ACC112 (cell line): ENCODE data around the gene XYLT2.

Source experiments
- H2AFZ ChIP-seq: fragments of 200-600 bp; sonication (generic); one replicate; pipeline ENCODE4 v1.6.0; 2017; ENCODE audit warnings: antibody characterized with exemption, low read length; ENCODE audit not compliant: unreplicated experiment
- H3K27ac ChIP-seq: fragments of 200-600 bp; sonication (generic); 2 replicates; pipeline ENCODE4 v1.5.1; 2014; ENCODE audit warnings: low read depth, mild to moderate bottlenecking, antibody characterized with exemption, low read length, moderate library complexity
- H3K27me3 ChIP-seq: fragments of 200-600 bp; sonication (generic); 2 replicates; pipeline ENCODE4 v1.6.1; 2014; ENCODE audit warnings: mild to moderate bottlenecking, antibody characterized with exemption, low read length, moderate library complexity, mixed read lengths; ENCODE audit not compliant: insufficient read depth
- H3K36me3 ChIP-seq: fragments of 200-600 bp; sonication (generic); 2 replicates; pipeline ENCODE4 v1.6.1; 2016; ENCODE audit warnings: mild to moderate bottlenecking, antibody characterized with exemption, low read length, moderate library complexity, mixed read lengths; ENCODE audit not compliant: insufficient read depth
- H3K4me1 ChIP-seq: fragments of 200-600 bp; sonication (generic); one replicate; pipeline ENCODE4 v1.6.1; 2016; ENCODE audit warnings: low read length, mixed read lengths; ENCODE audit not compliant: insufficient read depth, unreplicated experiment, control insufficient read depth
- H3K4me3 ChIP-seq: fragments of 200-600 bp; sonication (generic); 2 replicates; pipeline ENCODE4 v1.5.1; 2014; ENCODE audit warnings: mild to moderate bottlenecking, low read depth, low read length
- H3K79me2 ChIP-seq: fragments of 200-600 bp; sonication (generic); one replicate; pipeline ENCODE4 v1.6.0; 2016; ENCODE audit warnings: low read length; ENCODE audit not compliant: control insufficient read depth, unreplicated experiment, insufficient read depth

XYLT2 gene

DNA sequence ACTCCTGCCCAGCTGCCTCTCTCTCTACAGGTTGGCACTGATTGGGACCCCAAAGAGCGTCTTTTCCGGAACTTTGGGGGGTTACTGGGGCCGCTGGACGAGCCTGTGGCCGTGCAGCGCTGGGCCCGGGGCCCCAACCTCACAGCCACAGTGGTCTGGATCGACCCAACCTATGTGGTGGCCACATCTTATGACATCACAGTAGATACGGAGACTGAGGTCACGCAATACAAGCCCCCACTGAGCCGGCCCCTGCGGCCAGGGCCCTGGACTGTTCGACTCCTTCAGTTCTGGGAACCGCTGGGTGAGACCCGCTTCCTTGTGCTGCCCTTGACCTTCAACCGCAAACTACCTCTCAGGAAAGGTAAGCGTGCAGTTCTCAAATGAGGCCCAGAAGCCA lies 12.3 kb downstream of the XYLT2 start:
- no peaks in the 10 kb centered on the region for H3K79me2 ChIP-seq
- H3K4me3 ChIP-seq = no peak overlapping the region
- H3K36me3 ChIP-seq = peaks cover 13% of the 10 kb centered on the region; the same call in 1 of the 2 replicates
- H3K27ac ChIP-seq = no peak overlapping the region
- H3K27me3 ChIP-seq = no peaks in the 10 kb centered on the region
- H3K4me1 ChIP-seq = peaks cover 5% of the 10 kb centered on the region
- H2AFZ ChIP-seq = no peak overlapping the region

DNA sequence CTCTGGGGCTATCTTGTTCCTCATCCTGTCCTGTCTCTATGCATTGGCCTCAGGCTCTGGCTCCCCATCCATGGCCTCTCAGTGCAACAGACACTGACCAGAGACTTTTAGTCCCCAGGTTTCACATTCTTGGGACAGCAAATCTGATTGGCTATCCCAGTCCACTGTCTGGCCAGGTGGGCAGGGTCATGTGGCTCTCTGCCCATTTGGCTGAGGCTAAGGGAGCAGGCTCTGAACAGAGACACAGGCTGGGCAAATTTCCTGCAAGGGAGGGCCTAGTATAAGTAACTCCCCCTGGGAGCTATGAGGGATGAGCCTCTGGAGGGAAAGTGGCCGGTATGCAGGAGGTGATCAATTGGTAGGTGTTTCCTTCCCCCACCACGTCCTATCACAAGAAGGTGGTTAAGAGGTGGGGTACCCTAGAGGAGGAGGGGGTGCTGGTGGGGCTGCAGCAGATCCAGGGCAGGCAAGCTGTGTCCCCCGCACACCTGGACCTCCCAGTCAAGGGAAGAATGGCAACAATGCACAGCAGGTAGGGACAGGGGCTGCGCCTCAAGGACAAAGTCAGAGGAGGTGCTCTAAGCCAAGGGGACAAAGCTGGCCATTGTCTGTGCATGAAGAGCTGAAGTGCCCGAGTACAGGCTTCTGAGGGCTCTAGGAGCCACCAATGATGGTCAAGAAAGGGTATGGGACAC lies 13.2 kb downstream of the XYLT2 start:
- no peak overlapping the region for H3K27ac ChIP-seq
- no peak overlapping the region for H2AFZ ChIP-seq
- peaks cover 13% of the 10 kb centered on the region; the same call in 1 of the 2 replicates for H3K36me3 ChIP-seq
- H3K27me3 ChIP-seq = no peaks in the 10 kb centered on the region
- H3K4me3 ChIP-seq = no peak overlapping the region
- peaks cover 5% of the 10 kb centered on the region for H3K4me1 ChIP-seq
- H3K79me2 ChIP-seq = no peaks in the 10 kb centered on the region

DNA sequence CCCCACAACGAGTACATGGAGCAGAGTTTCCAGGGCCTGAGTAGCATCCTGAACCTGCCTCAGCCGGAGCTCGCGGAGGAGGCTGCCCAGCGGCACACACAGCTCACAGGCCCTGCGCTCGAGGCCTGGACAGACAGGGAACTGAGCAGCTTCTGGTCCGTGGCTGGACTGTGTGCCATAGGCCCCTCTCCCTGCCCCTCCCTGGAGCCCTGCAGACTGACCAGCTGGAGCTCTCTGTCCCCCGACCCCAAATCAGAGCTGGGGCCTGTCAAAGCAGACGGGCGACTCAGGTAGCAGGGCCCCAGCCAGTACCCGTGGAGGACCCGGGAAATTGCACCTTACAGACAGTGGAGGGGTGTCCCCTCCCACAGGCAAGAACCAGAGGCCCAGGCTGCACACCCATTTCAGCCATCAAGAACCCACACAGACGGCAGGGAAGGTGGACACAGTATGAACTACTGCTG lies 14.1 kb downstream of the XYLT2 start:
- H3K27ac ChIP-seq = no peak overlapping the region
- no peak overlapping the region for H2AFZ ChIP-seq
- H3K79me2 ChIP-seq = no peaks in the 10 kb centered on the region
- peaks cover 13% of the 10 kb centered on the region; the same call in 1 of the 2 replicates for H3K36me3 ChIP-seq
- H3K4me1 ChIP-seq = peaks cover 5% of the 10 kb centered on the region
- H3K27me3 ChIP-seq = no peaks in the 10 kb centered on the region
- H3K4me3 ChIP-seq = no peak overlapping the region

DNA sequence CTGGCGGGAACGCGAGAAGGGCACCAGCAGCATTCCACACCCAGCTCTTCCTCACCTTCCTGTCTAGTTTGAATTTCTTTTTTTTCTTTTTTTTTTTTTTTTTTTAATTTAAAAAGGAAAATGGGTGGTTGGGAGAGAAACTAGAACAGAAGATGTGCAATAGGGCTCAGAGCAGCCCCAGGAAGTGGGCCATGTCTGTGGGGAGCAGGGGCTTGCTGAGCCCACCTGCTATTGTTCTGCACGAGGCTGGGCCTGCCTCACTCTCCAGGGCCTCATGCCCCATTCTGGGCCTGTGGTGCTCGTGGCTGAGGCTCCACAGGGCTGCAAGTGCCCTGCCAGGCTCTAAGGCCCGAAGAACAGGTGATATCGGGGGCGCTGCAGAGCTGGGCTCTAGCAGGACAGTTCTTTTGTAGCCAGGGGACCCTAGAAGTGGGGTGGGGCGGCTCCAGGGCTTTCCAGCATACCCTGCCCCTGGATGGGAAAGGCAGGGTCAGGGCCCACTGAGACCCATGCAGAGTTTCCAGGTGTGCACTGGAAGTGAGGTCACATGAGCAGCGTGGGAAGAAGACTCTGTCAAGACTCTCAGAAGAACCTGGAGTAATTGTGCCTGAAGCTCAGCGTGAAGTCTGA lies 14.7 kb downstream of the XYLT2 start:
- Histone ChIP-seq H3K79me2 (no peaks in the 10 kb centered on the region), H2AFZ (no peak overlapping the region), H3K36me3 (peaks cover 11% of the 10 kb centered on the region; the same call in 1 of the 2 replicates), H3K27ac (no peak overlapping the region), H3K4me3 (no peak overlapping the region), H3K27me3 (no peaks in the 10 kb centered on the region), H3K4me1 (peaks cover 5% of the 10 kb centered on the region)

DNA sequence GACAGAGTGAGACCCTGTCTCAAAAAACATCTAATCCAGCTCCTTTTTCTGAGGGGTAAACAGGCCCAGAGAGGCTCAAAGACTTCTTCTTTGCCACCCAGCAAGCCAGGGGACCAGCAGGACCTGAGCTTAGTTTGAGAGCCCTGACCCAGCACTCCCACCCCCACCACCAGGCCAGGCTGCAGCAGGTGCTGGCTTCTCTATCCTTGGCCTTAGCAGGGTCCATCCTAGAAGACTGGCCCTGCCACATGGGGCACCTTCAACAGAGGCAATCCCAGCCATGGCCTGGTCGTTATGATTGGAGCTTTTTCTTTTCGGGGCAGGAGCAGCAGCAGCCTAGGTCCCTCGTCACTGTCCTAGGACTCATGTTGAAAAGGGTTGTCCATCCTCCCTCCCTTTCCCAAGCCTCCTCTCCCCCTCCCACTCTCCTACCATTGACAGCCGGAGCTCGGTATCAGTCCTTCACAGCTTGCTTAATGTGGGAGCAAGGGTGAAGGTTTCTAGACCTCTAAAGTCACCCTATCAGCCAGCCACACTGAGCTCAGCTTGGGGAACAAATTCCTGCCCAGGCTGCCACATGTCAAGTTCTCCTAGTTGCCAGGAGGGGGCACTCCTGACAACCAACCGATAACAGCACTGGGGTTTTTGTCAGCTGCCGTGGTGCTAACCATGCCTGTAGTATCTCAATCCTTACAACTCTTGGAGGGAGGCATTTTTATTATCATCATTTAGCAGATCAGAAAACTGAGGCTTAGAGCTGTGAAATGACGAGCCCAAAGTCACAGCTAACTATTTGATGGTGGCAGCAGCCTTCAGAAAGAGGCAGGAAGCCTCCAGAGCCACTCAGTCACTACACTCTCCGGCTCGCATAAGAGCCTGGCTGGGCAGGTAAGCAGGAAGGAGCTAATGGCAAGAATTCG lies 15.9 kb downstream of the XYLT2 start:
- H2AFZ ChIP-seq = no peak overlapping the region
- H3K27ac ChIP-seq = no peak overlapping the region; the same call in 1 of the 2 replicates
- no peaks in the 10 kb centered on the region for H3K79me2 ChIP-seq
- peaks cover 7% of the 10 kb centered on the region; the same call in 1 of the 2 replicates for H3K36me3 ChIP-seq
- no peak overlapping the region for H3K4me3 ChIP-seq
- H3K27me3 ChIP-seq = no peaks in the 10 kb centered on the region
- peaks cover 5% of the 10 kb centered on the region for H3K4me1 ChIP-seq

DNA sequence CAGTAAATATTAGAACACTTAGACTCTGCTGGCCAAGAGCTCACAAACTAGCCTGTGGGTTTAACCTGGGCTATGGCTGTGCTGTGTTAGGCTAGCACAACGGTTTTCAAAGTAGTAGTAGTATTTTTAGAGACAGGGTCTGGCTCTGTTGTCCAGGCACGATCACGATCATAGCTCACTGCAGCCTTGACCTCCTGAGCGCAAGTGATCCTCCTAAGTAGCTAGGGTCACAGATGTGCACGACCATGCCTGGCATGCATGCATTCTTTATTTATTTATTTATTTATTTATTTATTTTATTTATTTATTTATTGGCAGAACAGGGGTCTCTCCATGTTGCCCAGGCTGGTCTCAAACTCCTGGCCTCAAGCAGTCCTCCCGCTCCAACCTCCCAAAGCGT lies 16.7 kb downstream of the XYLT2 start:
- Histone ChIP-seq H3K79me2 (no peaks in the 10 kb centered on the region), H3K27ac (no peak overlapping the region; the same call in 1 of the 2 replicates), H2AFZ (no peak overlapping the region), H3K27me3 (no peaks in the 10 kb centered on the region), H3K4me3 (no peak overlapping the region), H3K36me3 (peaks cover 7% of the 10 kb centered on the region; the same call in 1 of the 2 replicates), H3K4me1 (peaks cover 5% of the 10 kb centered on the region)

DNA sequence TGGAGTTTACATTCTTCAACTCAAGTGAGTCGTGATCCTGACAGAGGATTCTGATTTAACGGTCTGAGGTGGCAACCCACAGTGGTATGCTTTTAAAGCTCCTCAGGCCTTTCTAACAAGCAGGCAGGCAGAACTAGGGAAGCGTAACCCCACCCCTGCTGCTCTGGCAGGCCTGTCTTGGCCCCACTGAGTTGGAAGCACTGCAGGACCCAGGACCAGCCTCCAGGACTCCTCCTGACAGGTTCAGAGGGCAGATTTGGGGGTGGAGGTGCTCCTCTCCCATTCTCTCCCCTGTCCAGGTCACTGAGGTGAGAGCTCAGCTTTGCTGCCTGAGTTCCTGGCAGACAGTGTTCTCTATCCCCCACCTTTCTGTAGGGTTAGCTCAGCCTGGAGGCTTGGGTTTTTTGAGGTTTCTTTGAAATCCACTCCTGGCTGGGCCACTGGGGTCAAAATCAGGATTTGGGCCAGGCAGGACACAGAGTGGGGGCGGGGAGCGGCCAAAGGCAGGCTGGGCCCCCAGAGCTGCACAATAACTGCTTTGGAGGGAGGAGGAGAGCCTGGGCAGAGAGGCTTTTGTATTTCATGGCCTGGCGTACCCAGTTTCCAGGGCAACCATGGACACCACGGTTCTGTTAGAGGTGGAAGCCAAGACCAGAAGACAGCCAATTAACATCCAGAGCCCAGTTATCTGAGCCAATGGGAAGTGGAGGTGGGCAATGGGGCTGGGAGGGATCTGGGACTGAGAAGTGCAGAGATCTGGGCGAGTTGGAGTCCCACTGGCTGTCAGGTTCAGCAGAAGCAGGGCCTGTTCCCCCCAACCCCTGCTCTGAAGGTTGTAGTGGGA lies 17.5 kb downstream of the XYLT2 start:
- Histone ChIP-seq H3K36me3 (peaks cover 3% of the 10 kb centered on the region; the same call in 1 of the 2 replicates), H3K79me2 (no peaks in the 10 kb centered on the region), H2AFZ (no peak overlapping the region), H3K4me1 (peaks cover 5% of the 10 kb centered on the region), H3K27me3 (no peaks in the 10 kb centered on the region), H3K27ac (no peak overlapping the region), H3K4me3 (no peak overlapping the region)

DNA sequence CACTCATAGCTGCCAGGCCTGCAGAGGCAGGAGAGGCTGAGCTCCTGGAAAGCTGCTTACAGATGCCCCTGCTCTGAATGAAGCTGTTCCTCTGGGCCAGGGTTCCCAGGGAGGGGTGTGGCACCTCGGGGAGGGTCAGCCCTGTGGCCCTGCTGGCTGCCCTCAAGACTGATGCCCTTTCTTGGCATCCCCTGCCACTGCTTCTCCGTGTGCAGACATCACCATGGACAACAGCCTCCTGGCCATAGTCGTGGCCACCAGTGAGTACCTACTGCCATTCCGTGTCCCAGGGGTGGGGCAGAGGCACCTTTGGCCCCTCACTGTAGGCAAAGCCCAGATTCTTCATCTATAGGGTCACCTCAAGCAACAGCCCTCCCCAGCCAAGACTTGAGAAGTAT lies 18.1 kb downstream of the XYLT2 start:
- H3K27me3 ChIP-seq = no peaks in the 10 kb centered on the region
- peaks cover 5% of the 10 kb centered on the region for H3K4me1 ChIP-seq

DNA sequence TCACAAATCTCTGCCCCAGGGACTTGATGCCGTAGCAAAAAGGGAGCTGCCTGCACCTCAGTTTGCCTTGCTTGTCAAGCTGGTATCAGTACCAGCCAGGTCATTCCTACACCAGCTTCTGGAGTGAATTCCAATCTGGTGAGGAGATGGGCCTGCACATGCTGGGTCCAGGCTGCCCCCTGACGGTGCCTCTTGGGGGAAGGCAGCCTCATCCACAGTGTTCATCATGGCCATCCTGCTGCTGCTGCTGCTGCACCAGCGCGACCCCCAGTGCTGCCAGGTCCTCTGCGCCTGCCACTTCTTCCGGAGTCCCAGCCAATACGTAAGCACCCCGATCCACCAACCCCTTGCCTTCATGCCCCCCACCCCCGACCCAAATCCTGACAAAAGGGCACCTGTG lies 18.8 kb downstream of the XYLT2 start:
- peaks cover 5% of the 10 kb centered on the region for H3K4me1 ChIP-seq
- H3K4me3 ChIP-seq = no peak overlapping the region
- H3K79me2 ChIP-seq = no peaks in the 10 kb centered on the region
- no peaks in the 10 kb centered on the region for H3K27me3 ChIP-seq
- H3K27ac ChIP-seq = no peak overlapping the region
- peaks cover 12% of the 10 kb centered on the region for H3K36me3 ChIP-seq
- no peak overlapping the region for H2AFZ ChIP-seq

More for the DNA sequence above, 18.1 kb downstream of the XYLT2 start:
- H3K27ac ChIP-seq = no peak overlapping the region
- peaks cover 7% of the 10 kb centered on the region for H3K36me3 ChIP-seq
- H2AFZ ChIP-seq = no peak overlapping the region
- H3K4me3 ChIP-seq = no peak overlapping the region
- H3K79me2 ChIP-seq = no peaks in the 10 kb centered on the region

DNA sequence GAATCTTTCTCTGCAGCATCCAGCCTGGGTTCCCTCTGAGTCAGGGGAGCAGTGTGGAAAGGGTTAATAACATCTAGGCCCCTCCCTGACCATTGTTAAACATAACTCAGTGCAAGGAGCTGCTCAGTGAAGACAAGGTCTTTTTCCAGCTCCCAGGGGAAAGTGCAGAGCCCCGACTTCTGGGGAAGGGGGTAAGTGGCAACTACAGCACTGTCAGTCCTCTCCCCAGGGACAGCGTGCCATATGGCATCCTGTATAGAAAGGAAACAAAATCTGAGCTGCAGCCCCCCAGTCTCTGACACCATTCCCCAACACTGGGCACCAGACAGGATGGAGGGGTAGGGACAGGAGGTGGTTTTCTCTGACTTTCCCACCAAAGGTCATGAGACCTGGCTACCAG lies 19.2 kb downstream of the XYLT2 start:
- H3K4me1 ChIP-seq = peaks cover 5% of the 10 kb centered on the region
- H3K36me3 ChIP-seq = peaks cover 16% of the 10 kb centered on the region
- no peak overlapping the region for H2AFZ ChIP-seq
- no peaks in the 10 kb centered on the region for H3K79me2 ChIP-seq
- no peaks in the 10 kb centered on the region for H3K27me3 ChIP-seq
- H3K4me3 ChIP-seq = no peak overlapping the region
- H3K27ac ChIP-seq = no peak overlapping the region
